ENCODE measurements around the gene RNF181.

RNF181 gene

DNA sequence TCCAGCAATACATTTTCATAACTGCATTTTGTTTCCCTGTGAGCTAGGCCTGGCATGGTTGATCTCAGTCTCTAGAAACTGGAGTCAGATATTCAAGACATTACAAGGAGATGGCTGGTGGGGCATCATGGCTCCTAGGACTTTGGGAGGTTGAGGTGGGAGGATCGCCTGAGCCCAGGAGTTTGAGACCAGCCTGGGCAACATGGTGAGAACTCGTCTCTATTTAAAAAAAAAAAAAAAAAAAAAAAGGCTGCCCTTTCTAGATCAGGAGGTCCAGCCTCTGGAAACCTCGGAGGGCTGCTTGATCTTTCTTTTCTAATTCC lies 18.5 kb upstream of the RNF181 start:
- H3K4me3 ChIP-seq (ENCODE audit: low read length) = no peak overlapping the region
- TF ChIP-seq, protein P1, sequence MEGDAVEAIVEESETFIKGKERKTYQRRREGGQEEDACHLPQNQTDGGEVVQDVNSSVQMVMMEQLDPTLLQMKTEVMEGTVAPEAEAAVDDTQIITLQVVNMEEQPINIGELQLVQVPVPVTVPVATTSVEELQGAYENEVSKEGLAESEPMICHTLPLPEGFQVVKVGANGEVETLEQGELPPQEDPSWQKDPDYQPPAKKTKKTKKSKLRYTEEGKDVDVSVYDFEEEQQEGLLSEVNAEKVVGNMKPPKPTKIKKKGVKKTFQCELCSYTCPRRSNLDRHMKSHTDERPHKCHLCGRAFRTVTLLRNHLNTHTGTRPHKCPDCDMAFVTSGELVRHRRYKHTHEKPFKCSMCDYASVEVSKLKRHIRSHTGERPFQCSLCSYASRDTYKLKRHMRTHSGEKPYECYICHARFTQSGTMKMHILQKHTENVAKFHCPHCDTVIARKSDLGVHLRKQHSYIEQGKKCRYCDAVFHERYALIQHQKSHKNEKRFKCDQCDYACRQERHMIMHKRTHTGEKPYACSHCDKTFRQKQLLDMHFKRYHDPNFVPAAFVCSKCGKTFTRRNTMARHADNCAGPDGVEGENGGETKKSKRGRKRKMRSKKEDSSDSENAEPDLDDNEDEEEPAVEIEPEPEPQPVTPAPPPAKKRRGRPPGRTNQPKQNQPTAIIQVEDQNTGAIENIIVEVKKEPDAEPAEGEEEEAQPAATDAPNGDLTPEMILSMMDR (IDR thresholded peaks at IDR 0.05; ENCODE audit: insufficient read depth, low read depth, low read length, missing control alignments) = no peak
- no peak for DNase-seq (ENCODE audit: low read depth)

DNA sequence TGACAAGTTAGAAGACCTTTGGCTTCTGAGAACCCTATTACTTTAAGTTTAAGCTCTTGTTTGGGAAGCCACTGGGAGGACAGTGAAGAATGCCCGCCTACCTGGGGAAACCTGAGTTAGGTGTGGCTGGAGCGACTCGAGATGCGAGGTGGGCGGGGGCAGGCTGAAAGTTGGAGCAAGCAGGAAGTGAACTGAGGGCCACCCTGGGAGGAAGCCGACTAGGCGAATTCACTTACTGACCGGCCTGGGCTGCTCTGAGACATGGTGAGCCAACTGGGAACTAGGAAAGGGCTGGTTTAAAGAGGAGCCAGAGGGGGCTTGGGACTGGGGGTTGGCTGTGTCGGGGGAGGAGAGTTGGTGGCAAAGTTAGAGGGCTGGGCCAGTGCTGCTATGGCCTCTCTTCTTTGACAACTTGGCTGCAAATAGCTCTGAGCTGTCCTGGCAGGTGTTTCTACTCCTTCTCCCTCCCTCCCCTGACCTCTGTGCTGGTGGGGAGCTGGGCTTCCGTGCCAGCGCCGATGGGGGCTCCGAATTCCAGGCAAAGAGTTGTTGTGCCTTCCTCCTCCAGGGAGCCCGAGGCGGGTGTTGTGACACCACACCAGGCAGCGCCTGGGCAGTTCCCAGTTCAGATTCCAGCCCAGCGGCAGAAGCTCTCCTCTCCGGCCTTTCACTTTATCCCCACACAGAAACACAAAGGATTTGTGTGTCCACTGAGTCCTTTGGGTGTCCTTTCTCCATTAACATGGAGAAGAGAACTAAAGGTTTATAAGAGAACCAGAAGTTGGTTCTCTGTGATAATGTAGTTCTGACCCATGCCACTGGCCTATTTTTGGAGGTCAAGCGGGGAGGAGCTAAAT lies 17.9 kb upstream of the RNF181 start, which contains the start of gene VAMP8:
Gene VAMP8, plus strand, starts transcription at position 201 of the 857 bp plus-strand sequence. Its CDS starts 61 bp downstream, at position 262.
- TF ChIP-seq, protein P1 (IDR thresholded peaks at IDR 0.05; ENCODE audit: insufficient read depth, low read depth, low read length, missing control alignments) = no peak
- peak within 1 kb of the TSS; percentile 87 for H3K4me3 ChIP-seq (ENCODE audit: low read length)
- DNase-seq (ENCODE audit: low read depth) = peak; percentile 91

DNA sequence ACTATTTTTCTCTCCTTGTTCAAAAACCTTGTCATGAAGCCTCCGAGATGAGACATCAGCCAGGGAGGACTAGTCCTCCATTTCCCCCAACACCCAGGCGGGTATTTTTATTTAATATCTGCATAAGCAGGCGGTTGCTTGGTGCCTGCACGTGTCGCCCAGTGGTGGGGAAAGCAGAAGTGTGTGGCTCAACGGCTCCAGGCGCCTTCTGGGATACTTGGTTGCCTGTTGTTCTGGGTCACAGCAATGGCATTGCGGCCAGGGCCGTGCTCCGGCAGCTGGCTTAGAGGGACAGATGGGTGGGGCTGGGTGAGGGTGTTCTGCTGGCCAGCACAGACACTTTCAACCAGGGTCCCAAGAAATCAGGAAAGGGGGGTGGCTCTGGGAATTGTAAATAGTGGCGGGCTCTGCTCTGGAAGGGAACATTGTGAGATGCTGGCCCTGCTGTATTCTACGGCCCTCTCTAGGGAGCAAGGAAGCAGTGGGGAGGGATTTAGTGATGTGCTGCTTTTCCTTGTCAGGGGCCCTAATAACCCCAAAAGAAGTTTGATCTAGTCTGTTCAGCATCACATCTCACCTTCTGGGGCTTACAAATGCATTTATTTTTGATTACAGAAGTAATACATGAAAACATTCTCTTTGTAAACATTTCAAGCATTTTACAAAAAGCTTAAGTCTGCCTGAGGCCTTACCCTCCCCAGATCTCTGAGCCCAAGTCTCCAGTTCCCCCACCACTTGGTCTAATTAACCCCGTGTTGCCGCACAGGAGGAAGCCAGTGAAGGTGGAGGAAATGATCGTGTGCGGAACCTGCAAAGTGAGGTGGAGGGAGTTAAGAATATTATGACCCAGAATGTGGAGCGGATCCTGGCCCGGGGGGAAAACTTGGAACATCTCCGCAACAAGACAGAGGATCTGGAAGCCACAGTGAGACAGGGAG lies 17.0 kb upstream of the RNF181 start:
- TF ChIP-seq, protein P1 (IDR thresholded peaks at IDR 0.05; ENCODE audit: insufficient read depth, low read depth, low read length, missing control alignments) = no peak
- peak overlapping the region; percentile 87 for H3K4me3 ChIP-seq (ENCODE audit: low read length)
- no peak for DNase-seq (ENCODE audit: low read depth)

DNA sequence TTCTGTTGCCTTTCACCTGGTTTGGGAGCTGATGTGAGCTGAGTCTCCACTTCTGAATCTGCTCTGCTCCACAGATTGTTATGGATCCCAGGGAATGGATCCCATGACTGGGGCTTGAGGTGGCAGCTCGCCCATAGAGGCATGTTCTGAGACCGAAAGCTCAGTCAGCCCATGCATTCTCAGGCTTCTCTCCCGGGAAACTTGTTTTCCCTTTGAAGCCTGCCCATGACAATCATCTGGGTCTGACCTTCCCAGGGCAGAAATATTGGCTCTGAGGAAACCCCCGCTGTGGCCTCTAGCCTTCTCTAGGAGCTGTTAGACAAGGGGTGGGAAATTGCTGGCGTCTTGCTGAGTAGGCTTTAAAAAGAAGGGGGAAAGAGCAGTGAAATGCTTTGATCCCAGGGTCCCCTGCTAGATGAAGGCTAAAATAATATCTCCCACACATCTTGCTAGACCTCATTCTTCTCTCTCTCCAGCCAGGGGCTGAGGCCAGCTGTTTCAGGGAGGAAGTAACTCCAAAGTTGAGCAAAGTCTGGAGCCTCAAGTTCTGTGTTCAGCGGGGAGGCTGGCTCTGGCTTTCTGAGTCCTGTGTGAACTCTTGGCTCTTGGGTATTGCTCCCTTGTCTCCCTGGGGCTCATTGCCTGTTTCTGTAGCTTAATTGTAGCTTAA lies 16.1 kb upstream of the RNF181 start:
- TF ChIP-seq, protein P1 (IDR thresholded peaks at IDR 0.05; ENCODE audit: insufficient read depth, low read depth, low read length, missing control alignments) = no peak
- H3K4me3 ChIP-seq (ENCODE audit: low read length) = peak overlapping the region; percentile 87
- no peak for DNase-seq (ENCODE audit: low read depth)

DNA sequence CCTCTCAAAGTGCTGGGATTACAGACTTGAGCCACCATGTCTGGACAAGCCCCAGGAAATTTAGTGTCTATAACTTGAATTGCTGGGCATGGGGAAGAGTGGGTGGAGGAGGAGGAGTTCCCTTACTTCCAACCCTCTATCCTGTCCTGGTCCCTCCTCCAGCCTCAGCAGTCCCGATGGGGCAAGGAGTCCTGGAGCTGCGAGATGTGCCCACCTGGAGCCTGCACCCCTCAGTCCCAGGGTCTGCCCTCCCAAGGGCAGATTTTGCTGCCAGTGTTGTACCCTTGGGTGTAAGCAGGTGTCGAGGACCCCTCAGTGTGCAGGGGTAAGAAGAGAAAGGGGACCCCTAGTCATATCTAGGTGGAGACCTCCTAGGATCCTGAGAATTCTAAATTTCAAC lies 15.3 kb upstream of the RNF181 start:
- TF ChIP-seq, protein P1 (IDR thresholded peaks at IDR 0.05; ENCODE audit: insufficient read depth, low read depth, low read length, missing control alignments) = no peak
- DNase-seq (ENCODE audit: low read depth) = no peak
- H3K4me3 ChIP-seq (ENCODE audit: low read length) = no peak overlapping the region

DNA sequence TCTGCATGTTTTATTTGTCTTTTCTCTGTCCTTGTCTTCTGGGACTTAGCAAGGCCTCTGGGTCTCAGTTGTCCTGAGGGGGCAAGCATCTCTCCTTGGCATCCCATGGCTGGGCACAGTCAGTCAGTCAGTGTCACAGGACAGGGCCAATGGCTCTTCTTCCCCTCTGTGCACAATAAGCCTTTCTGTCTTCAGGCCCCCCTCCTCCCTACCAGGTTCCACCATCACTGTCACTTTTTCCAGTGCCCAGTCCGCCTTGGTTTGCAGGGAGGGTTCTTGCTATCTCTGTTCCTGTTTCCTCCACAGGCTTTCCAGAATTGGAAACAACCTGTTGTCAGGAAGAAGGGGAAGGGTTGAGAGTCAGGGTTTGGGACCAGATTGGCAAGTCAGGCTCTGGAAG lies 13.1 kb upstream of the RNF181 start:
- TF ChIP-seq, protein P1 (IDR thresholded peaks at IDR 0.05; ENCODE audit: insufficient read depth, low read depth, low read length, missing control alignments) = no peak
- no peak for DNase-seq (ENCODE audit: low read depth)
- H3K4me3 ChIP-seq (ENCODE audit: low read length) = no peak overlapping the region
